AG20443 (cell line): Measurements from ENCODE around the gene DIPK1A.
"Not testable (repeated sequence)": the region's sequence is repeated elsewhere in the genome, so short reads cannot be mapped to it uniquely, and the experiment has no call there.

Source experiments
- DNase-seq: peaks from one replicate; pipeline ENCODE4 v3.0.0; 2012; ENCODE audit warnings: low spot score, mixed read lengths

The DIPK1A gene

GRCh38 chr1:92980732-92981647 lies 19.7 kb upstream of the DIPK1A start:
- no peak for DNase-seq

GRCh38 chr1:92975551-92976232 lies 14.4 kb upstream of the DIPK1A start:
- DNase-seq = no peak

- not testable (repeated sequence) for DNase-seq
Observed at GRCh38 chr1:92974112-92974511, 12.8 kb upstream of the DIPK1A start.

- DNase-seq = no peak
Observed at GRCh38 chr1:92973203-92973897, 12.1 kb upstream of the DIPK1A start.

GRCh38 chr1:92972409-92973129 lies 11.3 kb upstream of the DIPK1A start:
- no peak for DNase-seq

GRCh38 chr1:92971932-92972331 lies 10.7 kb upstream of the DIPK1A start:
- DNase-seq = not testable (repeated sequence)

- no peak for DNase-seq
Observed at GRCh38 chr1:92970990-92971689, 9.9 kb upstream of the DIPK1A start.

GRCh38 chr1:92969517-92969916 lies 8.3 kb upstream of the DIPK1A start:
- DNase-seq = no peak

- DNase-seq = peak; percentile 18
Observed at GRCh38 chr1:92968138-92969032, 7.1 kb upstream of the DIPK1A start.

GRCh38 chr1:92964998-92965397 lies 3.7 kb upstream of the DIPK1A start:
- DNase-seq = no peak

- DNase-seq = no peak
Observed at GRCh38 chr1:92964316-92964715, 3.1 kb upstream of the DIPK1A start.

GRCh38 chr1:92961896-92962752 lies 862 bp upstream of the DIPK1A start:
- peak; percentile 77 for DNase-seq

GRCh38 chr1:92960395-92961130 lies 699 bp downstream of the DIPK1A start:
- DNase-seq = peak; percentile 84

GRCh38 chr1:92958203-92958970 lies 2.9 kb downstream of the DIPK1A start:
- no peak for DNase-seq

- no peak for DNase-seq
Observed at GRCh38 chr1:92957030-92957734, 4.1 kb downstream of the DIPK1A start.

- no peak for DNase-seq
Observed at GRCh38 chr1:92956254-92957029, 4.8 kb downstream of the DIPK1A start.
